Activated naive CD4-positive, alpha-beta T cell treated with anti-CD3 and anti-CD28 coated beads, Interleukin-2, amount 50 U/mL, for 24 hours (primary cell): ENCODE data around the gene PSG5.
"Not testable (repeated sequence)": the region's sequence is repeated elsewhere in the genome, so short reads cannot be mapped to it uniquely, and the experiment has no call there.

Experiments
- H3K27ac Mint-ChIP-seq: one replicate; pipeline ENCODE4 v1.8.0; 2021; ENCODE audit warnings: mild to moderate bottlenecking, mixed read lengths
- H3K27me3 Mint-ChIP-seq: one replicate; pipeline ENCODE4 v1.8.0; 2021; ENCODE audit warnings: mixed read lengths
- H3K36me3 Mint-ChIP-seq: one replicate; pipeline ENCODE4 v1.8.0; 2021; ENCODE audit warnings: mixed read lengths
- H3K4me1 Mint-ChIP-seq: one replicate; pipeline ENCODE4 v1.8.0; 2021; ENCODE audit warnings: mixed read lengths
- H3K4me3 Mint-ChIP-seq: one replicate; pipeline ENCODE4 v1.8.0; 2021; ENCODE audit warnings: mild to moderate bottlenecking, mixed read lengths
- H3K9me3 Mint-ChIP-seq: one replicate; pipeline ENCODE4 v1.8.0; 2021; ENCODE audit warnings: mixed read lengths

PSG5 gene

DNA sequence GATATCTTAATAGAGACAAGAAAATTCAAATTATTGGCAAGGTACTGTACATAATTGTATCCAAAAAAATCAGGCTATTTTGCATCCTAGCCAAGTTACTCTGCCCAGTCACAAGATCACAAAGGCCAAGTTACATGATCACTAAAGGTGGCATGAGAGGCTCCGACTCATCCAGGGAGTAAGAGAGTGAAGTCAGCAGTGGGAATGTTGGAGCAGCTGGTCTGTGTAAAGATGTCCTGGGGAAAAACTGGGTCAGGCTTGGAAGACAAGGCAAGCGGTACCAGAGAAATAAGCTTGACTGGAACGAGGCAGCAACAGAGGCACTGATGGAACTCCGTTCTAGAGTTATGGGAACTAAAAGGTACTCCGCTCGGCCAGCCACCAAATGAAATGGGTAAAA lies 53.6 kb downstream of the PSG5 start:
- H3K27me3 Mint-ChIP-seq, result no peaks in the 10 kb centered on the region
- H3K4me1 Mint-ChIP-seq, result no peaks in the 10 kb centered on the region
- H3K9me3 Mint-ChIP-seq, result peaks cover 5% of the 10 kb centered on the region
- H3K4me3 Mint-ChIP-seq, result no peak overlapping the region
- H3K27ac Mint-ChIP-seq, result no peak overlapping the region
- no peaks in the 10 kb centered on the region for H3K36me3 Mint-ChIP-seq

GRCh38 chr19:43131281-43131842 lies 55.0 kb downstream of the PSG5 start:
- not testable (repeated sequence) for H3K27ac Mint-ChIP-seq, H3K36me3 Mint-ChIP-seq, H3K9me3 Mint-ChIP-seq, H3K27me3 Mint-ChIP-seq, H3K4me3 Mint-ChIP-seq, H3K4me1 Mint-ChIP-seq

- not testable (repeated sequence) for H3K36me3 Mint-ChIP-seq, H3K27ac Mint-ChIP-seq, H3K27me3 Mint-ChIP-seq, H3K4me1 Mint-ChIP-seq, H3K9me3 Mint-ChIP-seq, H3K4me3 Mint-ChIP-seq
These were observed 57.1 kb downstream of the PSG5 start for GRCh38 chr19:43129197-43129596.

- H3K9me3 Mint-ChIP-seq, H3K4me1 Mint-ChIP-seq, H3K4me3 Mint-ChIP-seq, H3K27me3 Mint-ChIP-seq, H3K27ac Mint-ChIP-seq, H3K36me3 Mint-ChIP-seq: not testable (repeated sequence)
These were observed 59.0 kb downstream of the PSG5 start for GRCh38 chr19:43127336-43127735.

DNA sequence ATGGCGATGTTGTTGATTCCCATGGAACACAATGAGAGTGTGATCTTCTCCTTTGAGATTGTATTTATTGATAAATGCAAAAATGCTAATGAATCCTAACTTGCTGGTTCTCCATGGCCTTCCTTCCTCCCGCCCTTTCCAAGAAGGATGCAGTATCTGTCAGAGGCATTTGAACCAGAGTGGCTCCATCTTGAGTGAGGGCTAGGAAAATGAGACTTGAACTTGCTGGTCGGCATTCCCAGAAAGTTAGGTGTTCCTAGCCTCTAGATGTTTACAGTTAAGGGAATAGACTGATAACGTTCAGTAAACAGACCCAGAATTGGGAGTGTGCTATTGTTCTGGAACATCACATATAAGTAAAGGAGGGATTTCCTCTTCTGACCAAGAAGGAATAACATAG lies 59.6 kb downstream of the PSG5 start:
- no peaks in the 10 kb centered on the region for H3K4me1 Mint-ChIP-seq
- H3K9me3 Mint-ChIP-seq, result peaks cover 10% of the 10 kb centered on the region
- H3K4me3 Mint-ChIP-seq, result no peak overlapping the region
- no peaks in the 10 kb centered on the region for H3K36me3 Mint-ChIP-seq
- H3K27me3 Mint-ChIP-seq, result peaks cover under 1% of the 10 kb centered on the region
- no peak overlapping the region for H3K27ac Mint-ChIP-seq

- Mint-ChIP-seq H3K4me1 (no peaks in the 10 kb centered on the region), H3K4me3 (no peak overlapping the region), H3K27me3 (peaks cover 2% of the 10 kb centered on the region), H3K36me3 (no peaks in the 10 kb centered on the region), H3K27ac (no peak overlapping the region), H3K9me3 (peaks cover 10% of the 10 kb centered on the region)
These were observed 62.0 kb downstream of the PSG5 start for GRCh38 chr19:43124360-43124759.

DNA sequence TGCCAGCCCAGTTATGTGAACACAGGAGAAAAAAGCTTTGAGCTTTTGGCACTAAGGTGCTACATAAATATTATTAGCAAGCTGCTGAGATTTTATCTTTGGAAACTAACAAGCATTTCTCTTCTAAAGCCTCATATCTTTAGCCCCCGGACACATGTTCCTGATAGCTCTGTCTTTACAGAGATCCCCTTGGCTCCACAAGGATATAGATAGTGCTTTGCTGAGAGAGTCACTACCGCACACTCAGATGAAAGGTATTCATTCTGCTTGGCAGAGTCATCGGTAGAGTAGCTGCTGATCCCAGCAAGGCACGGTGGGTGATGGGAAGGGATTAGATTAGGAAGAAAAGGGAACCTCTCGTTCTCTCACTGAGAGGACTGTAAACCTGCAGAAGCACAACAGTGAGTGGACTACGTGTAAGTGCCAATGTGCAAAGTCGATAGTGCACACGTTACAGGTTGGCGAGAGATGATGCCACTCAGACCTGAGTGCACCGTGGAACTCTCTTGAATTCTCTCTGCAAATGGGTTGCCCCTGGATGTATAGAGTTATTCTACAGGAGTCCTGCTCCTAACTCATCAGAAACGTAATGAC lies 65.8 kb downstream of the PSG5 start:
- H3K4me3 Mint-ChIP-seq, H3K27me3 Mint-ChIP-seq, H3K36me3 Mint-ChIP-seq, H3K4me1 Mint-ChIP-seq, H3K27ac Mint-ChIP-seq, H3K9me3 Mint-ChIP-seq: not testable (repeated sequence)

DNA sequence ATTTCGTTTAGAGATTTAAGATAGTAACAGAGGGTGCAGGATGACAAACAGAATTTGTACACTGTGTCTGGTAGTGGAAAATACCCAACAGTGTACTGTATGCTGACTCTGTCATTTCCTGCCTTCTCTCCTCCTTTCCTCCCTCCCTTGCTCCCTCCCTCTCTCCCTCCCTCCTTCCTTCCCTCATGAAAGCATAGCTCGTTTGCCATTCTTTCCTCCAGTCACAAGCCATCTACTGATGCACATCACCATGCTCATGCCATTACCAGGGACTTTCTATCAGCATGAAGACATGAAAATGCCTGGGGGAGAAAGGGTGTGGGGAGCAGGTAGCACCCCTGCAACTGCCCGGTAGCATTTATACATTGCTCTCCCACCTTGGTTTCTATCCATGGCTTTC lies 66.8 kb downstream of the PSG5 start:
- H3K27me3 Mint-ChIP-seq, H3K27ac Mint-ChIP-seq, H3K4me3 Mint-ChIP-seq, H3K36me3 Mint-ChIP-seq, H3K4me1 Mint-ChIP-seq: not testable (repeated sequence)
- H3K9me3 Mint-ChIP-seq, result peaks cover 12% of the 10 kb centered on the region
